GM12878 (cell line): ENCODE data around the gene NEK11. TPM values are rescaled to one million over a fixed set of nuclear protein-coding genes. Genes with fewer than 3 reads are reported as not detected.

Experiments
- ASH2L ChIP-seq: fragments of 300-600, 200-600 bp; sonication (generic); IDR thresholded peaks from 2 replicates; pipeline ENCODE4 v1.6.1; 2017; ENCODE audit warnings: low read depth, mild to moderate bottlenecking, borderline replicate concordance
- BACH1 ChIP-seq: fragments of 450-650 bp; IDR thresholded peaks from 2 replicates; pipeline ENCODE4 v1.6.1; 2017; ENCODE audit warnings: mild to moderate bottlenecking, borderline replicate concordance
- BMI1 ChIP-seq: fragments of 450-650 bp; IDR thresholded peaks from 2 replicates; pipeline ENCODE4 v1.6.1; 2016; ENCODE audit warnings: mild to moderate bottlenecking, moderate library complexity, borderline replicate concordance
- E2F4 ChIP-seq: IDR thresholded peaks from 2 replicates; pipeline ENCODE4 v1.6.1; 2012; ENCODE audit warnings: low read depth, low read length, improper control_type of control experiment
- EED ChIP-seq: sonication (generic); IDR thresholded peaks from 2 replicates; pipeline ENCODE4 v1.6.1; 2016; ENCODE audit warnings: antibody characterized with exemption, low read depth
- FOS ChIP-seq: IDR thresholded peaks from 3 replicates; pipeline ENCODE4 v1.6.1; 2011; ENCODE audit warnings: borderline replicate concordance; ENCODE audit not compliant: insufficient read length; ENCODE audit errors: extremely low read depth
- GABPA ChIP-seq: IDR thresholded peaks from 2 replicates; pipeline ENCODE4 v1.6.1; 2014; ENCODE audit warnings: antibody characterized with exemption, low read depth, mild to moderate bottlenecking, inconsistent platforms
- KAT2A ChIP-seq: conservative IDR thresholded peaks from 2 replicates; pipeline ENCODE4 v1.6.1; 2011; ENCODE audit warnings: low read depth, low read length; ENCODE audit not compliant: control insufficient read depth
- NBN ChIP-seq: fragments of 450-650 bp; IDR thresholded peaks from 2 replicates; pipeline ENCODE4 v1.6.1; 2016
- POLR2AphosphoS2 ChIP-seq: IDR thresholded peaks from 2 replicates; pipeline ENCODE4 v1.6.1; 2011; ENCODE audit warnings: low read depth, mild to moderate bottlenecking, low read length, improper control_type of control experiment, moderate library complexity
- TBL1XR1 ChIP-seq: IDR thresholded peaks from 2 replicates; pipeline ENCODE4 v1.6.1; 2012; ENCODE audit warnings: low read depth, low read length, improper control_type of control experiment
- ZNF217 ChIP-seq: fragments of 450-650 bp; IDR thresholded peaks from 2 replicates; pipeline ENCODE4 v1.6.1; 2017; ENCODE audit warnings: antibody characterized with exemption, mild to moderate bottlenecking
- ZNF622 ChIP-seq: fragments of 450-650 bp; IDR thresholded peaks from 2 replicates; pipeline ENCODE4 v1.6.1; 2017; ENCODE audit warnings: mild to moderate bottlenecking, inconsistent platforms
- polyA plus RNA-seq, 11 experiments: library from polyadenylated mRNA; depleted of rRNA in 4 of 11; unstranded in 6 of 11; stranded (reverse) in 5 of 11; fragments of >200 nt; fragmentation: Nextera tagmentation in 4 of 11; fragmentation: Illumina TruSeq in 1 of 11; extraction: Ambion mirVana in 4 of 11; extraction: Trizol in 1 of 11; gene quantifications; 1 replicate in 1 of 11; 2 replicates in 10 of 11; pipeline versions ENCODE4 v1.2.1 to v1.2.3, GENCODE V29; 2011 to 2016; ENCODE audit warnings: inconsistent platforms in 2 of 11, missing spikeins in 2 of 11, low read depth in 1 of 11
- total RNA-seq, 4 experiments: library from RNA; depleted of rRNA in 3 of 4; stranded (reverse); fragments of >200 nt in 3 of 4; fragmentation: Illumina TruSeq in 1 of 4; extraction: Trizol in 1 of 4; gene quantifications; 2 replicates each; pipeline versions ENCODE4 v1.2.1 to v1.2.3, GENCODE V29; 2013 to 2021
- TF ChIP-seq, protein P1 (sequence below): fragments of 450-650 bp; IDR thresholded peaks from 2 replicates; pipeline ENCODE4 v1.6.1; 2014; ENCODE audit warnings: mild to moderate bottlenecking
- TF ChIP-seq, protein P2 (sequence below): fragments of 450-650 bp; formaldehyde crosslinking; IDR thresholded peaks from 2 replicates; pipeline ENCODE4 v1.4.0; 2020; ENCODE audit warnings: mild to moderate bottlenecking, moderate library complexity
- TF ChIP-seq, protein P3 (sequence below): fragments of 150-350 bp; IDR thresholded peaks from 2 replicates; pipeline ENCODE4 v1.6.1; 2016; ENCODE audit warnings: low read depth, low read length
- TF ChIP-seq, protein P4 (sequence below): fragments of 450-650 bp; IDR thresholded peaks from 2 replicates; pipeline ENCODE4 v1.6.1; 2017; ENCODE audit warnings: mild to moderate bottlenecking

Gene NEK11
- total and polyA plus RNA-seq, 10 of the 15 experiments (the other 5 are each of a cell fraction or from before 2014, with no cell fraction given), result 0.05 to 0.94 (median 0.36) TPM; not detected in 1

DNA sequence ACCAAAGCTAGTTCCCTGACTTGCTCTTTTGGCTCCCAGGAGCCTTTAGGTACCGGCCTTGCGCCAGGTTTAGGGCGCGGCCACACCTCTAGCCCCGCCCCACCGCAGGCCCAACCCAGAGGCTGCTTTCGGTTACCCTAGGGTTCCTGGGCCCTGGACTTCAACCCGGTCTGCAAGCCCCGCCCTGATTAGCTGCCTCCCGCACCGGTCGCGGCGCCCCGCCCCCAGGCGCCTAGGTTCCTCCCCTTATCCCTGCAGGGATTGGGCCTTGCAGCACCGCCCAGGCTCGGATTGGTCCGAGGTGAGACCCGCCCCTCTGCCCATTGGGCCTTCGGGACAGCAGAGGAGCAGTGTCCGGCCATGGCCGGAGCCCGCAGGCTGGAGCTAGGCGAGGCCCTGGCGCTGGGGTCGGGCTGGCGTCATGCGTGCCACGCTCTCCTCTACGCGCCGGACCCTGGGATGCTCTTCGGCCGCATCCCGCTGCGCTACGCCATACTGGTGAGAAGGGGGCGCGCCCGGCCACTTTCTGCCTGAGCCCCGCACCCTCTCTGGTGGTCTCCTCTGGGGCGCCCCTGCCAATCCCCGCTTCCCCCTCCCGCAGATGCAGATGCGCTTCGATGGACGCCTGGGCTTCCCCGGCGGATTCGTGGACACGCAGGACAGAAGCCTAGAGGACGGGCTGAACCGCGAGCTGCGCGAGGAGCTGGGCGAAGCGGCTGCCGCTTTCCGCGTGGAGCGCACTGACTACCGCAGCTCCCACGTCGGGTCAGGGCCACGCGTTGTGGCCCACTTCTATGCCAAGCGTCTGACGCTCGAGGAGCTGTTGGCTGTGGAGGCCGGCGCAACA is 355.0 kb downstream of the NEK11 start, which contains the start of gene NUDT16 (continued):
- TF ChIP-seq GABPA (no peak), BACH1 (no peak), ZNF217 (no peak), FOS (peak; percentile 73), POLR2AphosphoS2 (0 out of 2 replicates have a peak, but pooled peaks have one; percentile 66), ASH2L (no peak), TBL1XR1 (no peak), E2F4 (no peak), ZNF622 (no peak), BMI1 (no peak), NBN (no peak; the same call in 1 of the 2 replicates), KAT2A (no peak), EED (no peak)
- TF ChIP-seq, protein P1, sequence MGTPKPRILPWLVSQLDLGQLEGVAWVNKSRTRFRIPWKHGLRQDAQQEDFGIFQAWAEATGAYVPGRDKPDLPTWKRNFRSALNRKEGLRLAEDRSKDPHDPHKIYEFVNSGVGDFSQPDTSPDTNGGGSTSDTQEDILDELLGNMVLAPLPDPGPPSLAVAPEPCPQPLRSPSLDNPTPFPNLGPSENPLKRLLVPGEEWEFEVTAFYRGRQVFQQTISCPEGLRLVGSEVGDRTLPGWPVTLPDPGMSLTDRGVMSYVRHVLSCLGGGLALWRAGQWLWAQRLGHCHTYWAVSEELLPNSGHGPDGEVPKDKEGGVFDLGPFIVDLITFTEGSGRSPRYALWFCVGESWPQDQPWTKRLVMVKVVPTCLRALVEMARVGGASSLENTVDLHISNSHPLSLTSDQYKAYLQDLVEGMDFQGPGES, result peak; percentile 84
- TF ChIP-seq, protein P2, sequence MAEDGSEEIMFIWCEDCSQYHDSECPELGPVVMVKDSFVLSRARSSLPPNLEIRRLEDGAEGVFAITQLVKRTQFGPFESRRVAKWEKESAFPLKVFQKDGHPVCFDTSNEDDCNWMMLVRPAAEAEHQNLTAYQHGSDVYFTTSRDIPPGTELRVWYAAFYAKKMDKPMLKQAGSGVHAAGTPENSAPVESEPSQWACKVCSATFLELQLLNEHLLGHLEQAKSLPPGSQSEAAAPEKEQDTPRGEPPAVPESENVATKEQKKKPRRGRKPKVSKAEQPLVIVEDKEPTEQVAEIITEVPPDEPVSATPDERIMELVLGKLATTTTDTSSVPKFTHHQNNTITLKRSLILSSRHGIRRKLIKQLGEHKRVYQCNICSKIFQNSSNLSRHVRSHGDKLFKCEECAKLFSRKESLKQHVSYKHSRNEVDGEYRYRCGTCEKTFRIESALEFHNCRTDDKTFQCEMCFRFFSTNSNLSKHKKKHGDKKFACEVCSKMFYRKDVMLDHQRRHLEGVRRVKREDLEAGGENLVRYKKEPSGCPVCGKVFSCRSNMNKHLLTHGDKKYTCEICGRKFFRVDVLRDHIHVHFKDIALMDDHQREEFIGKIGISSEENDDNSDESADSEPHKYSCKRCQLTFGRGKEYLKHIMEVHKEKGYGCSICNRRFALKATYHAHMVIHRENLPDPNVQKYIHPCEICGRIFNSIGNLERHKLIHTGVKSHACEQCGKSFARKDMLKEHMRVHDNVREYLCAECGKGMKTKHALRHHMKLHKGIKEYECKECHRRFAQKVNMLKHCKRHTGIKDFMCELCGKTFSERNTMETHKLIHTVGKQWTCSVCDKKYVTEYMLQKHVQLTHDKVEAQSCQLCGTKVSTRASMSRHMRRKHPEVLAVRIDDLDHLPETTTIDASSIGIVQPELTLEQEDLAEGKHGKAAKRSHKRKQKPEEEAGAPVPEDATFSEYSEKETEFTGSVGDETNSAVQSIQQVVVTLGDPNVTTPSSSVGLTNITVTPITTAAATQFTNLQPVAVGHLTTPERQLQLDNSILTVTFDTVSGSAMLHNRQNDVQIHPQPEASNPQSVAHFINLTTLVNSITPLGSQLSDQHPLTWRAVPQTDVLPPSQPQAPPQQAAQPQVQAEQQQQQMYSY (CRISPR knock-in tag), result no peak
- TF ChIP-seq, protein P3, sequence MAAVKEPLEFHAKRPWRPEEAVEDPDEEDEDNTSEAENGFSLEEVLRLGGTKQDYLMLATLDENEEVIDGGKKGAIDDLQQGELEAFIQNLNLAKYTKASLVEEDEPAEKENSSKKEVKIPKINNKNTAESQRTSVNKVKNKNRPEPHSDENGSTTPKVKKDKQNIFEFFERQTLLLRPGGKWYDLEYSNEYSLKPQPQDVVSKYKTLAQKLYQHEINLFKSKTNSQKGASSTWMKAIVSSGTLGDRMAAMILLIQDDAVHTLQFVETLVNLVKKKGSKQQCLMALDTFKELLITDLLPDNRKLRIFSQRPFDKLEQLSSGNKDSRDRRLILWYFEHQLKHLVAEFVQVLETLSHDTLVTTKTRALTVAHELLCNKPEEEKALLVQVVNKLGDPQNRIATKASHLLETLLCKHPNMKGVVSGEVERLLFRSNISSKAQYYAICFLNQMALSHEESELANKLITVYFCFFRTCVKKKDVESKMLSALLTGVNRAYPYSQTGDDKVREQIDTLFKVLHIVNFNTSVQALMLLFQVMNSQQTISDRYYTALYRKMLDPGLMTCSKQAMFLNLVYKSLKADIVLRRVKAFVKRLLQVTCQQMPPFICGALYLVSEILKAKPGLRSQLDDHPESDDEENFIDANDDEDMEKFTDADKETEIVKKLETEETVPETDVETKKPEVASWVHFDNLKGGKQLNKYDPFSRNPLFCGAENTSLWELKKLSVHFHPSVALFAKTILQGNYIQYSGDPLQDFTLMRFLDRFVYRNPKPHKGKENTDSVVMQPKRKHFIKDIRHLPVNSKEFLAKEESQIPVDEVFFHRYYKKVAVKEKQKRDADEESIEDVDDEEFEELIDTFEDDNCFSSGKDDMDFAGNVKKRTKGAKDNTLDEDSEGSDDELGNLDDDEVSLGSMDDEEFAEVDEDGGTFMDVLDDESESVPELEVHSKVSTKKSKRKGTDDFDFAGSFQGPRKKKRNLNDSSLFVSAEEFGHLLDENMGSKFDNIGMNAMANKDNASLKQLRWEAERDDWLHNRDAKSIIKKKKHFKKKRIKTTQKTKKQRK, result peak; percentile 43
- TF ChIP-seq, protein P4, sequence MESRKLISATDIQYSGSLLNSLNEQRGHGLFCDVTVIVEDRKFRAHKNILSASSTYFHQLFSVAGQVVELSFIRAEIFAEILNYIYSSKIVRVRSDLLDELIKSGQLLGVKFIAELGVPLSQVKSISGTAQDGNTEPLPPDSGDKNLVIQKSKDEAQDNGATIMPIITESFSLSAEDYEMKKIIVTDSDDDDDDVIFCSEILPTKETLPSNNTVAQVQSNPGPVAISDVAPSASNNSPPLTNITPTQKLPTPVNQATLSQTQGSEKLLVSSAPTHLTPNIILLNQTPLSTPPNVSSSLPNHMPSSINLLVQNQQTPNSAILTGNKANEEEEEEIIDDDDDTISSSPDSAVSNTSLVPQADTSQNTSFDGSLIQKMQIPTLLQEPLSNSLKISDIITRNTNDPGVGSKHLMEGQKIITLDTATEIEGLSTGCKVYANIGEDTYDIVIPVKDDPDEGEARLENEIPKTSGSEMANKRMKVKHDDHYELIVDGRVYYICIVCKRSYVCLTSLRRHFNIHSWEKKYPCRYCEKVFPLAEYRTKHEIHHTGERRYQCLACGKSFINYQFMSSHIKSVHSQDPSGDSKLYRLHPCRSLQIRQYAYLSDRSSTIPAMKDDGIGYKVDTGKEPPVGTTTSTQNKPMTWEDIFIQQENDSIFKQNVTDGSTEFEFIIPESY, result no peak
